DOHH2 (cell line): ENCODE results near the gene HNF1A.

ENCODE experiments used
- EZH2phosphoT487 ChIP-seq: fragments of 200-600 bp; sonication (generic); IDR thresholded peaks from 2 replicates; pipeline ENCODE4 v1.6.1; 2017; ENCODE audit warnings: borderline replicate concordance, mild to moderate bottlenecking, antibody characterized with exemption, low read length, moderate library complexity, mixed read lengths
- TF ChIP-seq, protein P1 (sequence below): fragments of 200-600 bp; sonication (generic); IDR thresholded peaks from one replicate; pipeline ENCODE4 v1.5.1; 2014; ENCODE audit warnings: antibody characterized with exemption, mild to moderate bottlenecking, low read depth, low read length; ENCODE audit not compliant: poor library complexity, severe bottlenecking

DNA sequence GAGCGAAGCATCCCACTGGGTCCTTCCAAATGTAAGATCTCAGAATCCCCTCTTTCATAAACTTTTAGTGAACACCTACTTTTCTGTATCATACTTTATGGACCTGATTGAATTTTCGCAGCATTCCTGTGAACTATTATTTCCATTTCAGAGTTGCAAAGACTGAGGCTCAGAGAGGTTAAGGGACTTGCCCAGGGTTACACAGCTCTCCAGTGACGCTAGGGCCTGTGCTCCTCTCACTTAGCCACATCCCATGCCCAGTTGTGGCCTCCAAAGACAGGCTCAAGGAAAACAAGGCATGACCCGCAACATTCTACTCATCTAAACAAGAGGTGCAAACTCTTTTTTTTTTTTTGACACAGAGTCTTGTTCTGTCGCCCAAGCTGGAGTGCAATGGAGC, 48.3 kb upstream of the HNF1A start:
- TF ChIP-seq, protein P1, sequence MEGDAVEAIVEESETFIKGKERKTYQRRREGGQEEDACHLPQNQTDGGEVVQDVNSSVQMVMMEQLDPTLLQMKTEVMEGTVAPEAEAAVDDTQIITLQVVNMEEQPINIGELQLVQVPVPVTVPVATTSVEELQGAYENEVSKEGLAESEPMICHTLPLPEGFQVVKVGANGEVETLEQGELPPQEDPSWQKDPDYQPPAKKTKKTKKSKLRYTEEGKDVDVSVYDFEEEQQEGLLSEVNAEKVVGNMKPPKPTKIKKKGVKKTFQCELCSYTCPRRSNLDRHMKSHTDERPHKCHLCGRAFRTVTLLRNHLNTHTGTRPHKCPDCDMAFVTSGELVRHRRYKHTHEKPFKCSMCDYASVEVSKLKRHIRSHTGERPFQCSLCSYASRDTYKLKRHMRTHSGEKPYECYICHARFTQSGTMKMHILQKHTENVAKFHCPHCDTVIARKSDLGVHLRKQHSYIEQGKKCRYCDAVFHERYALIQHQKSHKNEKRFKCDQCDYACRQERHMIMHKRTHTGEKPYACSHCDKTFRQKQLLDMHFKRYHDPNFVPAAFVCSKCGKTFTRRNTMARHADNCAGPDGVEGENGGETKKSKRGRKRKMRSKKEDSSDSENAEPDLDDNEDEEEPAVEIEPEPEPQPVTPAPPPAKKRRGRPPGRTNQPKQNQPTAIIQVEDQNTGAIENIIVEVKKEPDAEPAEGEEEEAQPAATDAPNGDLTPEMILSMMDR = no peak
- TF ChIP-seq EZH2phosphoT487 = no peak
